ENCODE results near the gene IER5L. TPM values are rescaled to one million over a fixed set of nuclear protein-coding genes. Genes with fewer than 3 reads are reported as not detected.

IER5L gene
- total and polyA plus RNA-seq, 7 donors, result 2.3 to 17.4 (median 6.7) TPM

DNA sequence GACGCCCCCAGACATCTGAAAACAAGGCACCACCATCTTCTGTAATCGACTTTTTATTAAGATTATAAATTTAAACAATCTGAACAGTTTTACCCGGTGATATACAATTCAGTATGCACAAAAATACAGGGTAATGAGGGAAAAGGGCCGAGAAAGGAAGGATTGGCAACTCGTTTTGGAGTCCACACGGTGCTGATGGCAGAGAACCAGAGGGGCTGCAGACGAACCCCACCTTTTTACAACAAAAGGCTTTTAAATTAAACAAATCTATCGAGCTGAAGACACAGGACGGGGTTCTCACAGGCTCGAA is 2.6 kb downstream of the IER5L start:
- 0 to 1% methylated on average over 10 of the region's 10 CpGs for WGBS, 2 donors
- Histone ChIP-seq H3K9me3 (no peaks in the 10 kb centered on the region), H3K4me1 (peaks cover 0 to 39% (median 25%) of the 10 kb centered on the region in 4 donors), H3K27ac (peak overlapping the region; percentile 97 to 99 (median 98)), H3K36me3 (no peaks in the 10 kb centered on the region), H3K4me3 (peak overlapping the region; percentile 80 to 96 (median 93)), H3K27me3 (no peaks in the 10 kb centered on the region)
- intact Hi-C loops (cut with DNase I), result loop anchor here (1.0 to 5.0 kb wide), 5 partner anchors 82 to 393 kb away; no protein-coding TSS in a partner anchor
- TF ChIP-seq, protein P1, sequence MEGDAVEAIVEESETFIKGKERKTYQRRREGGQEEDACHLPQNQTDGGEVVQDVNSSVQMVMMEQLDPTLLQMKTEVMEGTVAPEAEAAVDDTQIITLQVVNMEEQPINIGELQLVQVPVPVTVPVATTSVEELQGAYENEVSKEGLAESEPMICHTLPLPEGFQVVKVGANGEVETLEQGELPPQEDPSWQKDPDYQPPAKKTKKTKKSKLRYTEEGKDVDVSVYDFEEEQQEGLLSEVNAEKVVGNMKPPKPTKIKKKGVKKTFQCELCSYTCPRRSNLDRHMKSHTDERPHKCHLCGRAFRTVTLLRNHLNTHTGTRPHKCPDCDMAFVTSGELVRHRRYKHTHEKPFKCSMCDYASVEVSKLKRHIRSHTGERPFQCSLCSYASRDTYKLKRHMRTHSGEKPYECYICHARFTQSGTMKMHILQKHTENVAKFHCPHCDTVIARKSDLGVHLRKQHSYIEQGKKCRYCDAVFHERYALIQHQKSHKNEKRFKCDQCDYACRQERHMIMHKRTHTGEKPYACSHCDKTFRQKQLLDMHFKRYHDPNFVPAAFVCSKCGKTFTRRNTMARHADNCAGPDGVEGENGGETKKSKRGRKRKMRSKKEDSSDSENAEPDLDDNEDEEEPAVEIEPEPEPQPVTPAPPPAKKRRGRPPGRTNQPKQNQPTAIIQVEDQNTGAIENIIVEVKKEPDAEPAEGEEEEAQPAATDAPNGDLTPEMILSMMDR (IDR thresholded peaks at IDR 0.05), result no peak
- TF ChIP-seq POLR2AphosphoS5 (IDR thresholded peaks at IDR 0.05), result no peak
- no peak for TF ChIP-seq POLR2A (IDR thresholded peaks at IDR 0.05)
- no peak for TF ChIP-seq EP300 (IDR thresholded peaks at IDR 0.05)
- DNase-seq, result no peak

- Histone ChIP-seq H3K4me3 (peak overlapping the region; percentile 80 to 96 (median 93)), H3K36me3 (no peaks in the 10 kb centered on the region), H3K27ac (peak overlapping the region; percentile 97 to 99 (median 98)), H3K9me3 (no peaks in the 10 kb centered on the region), H3K4me1 (peaks cover 0 to 39% (median 25%) of the 10 kb centered on the region in 4 donors), H3K27me3 (no peaks in the 10 kb centered on the region)
- intact Hi-C loops (cut with DNase I), result loop anchor here (1.0 to 5.0 kb wide), 6 partner anchors 82 to 435 kb away; no protein-coding TSS in a partner anchor
- TF ChIP-seq POLR2AphosphoS5 (IDR thresholded peaks at IDR 0.05), result peak; percentile 62 to 80 (median 78)
- TF ChIP-seq EP300 (IDR thresholded peaks at IDR 0.05), result no peak
- TF ChIP-seq, protein P1 (IDR thresholded peaks at IDR 0.05), result no peak
- peak in 1 of 2 donors; percentile 48 for TF ChIP-seq POLR2A (IDR thresholded peaks at IDR 0.05)
- DNase-seq, result peak; percentile 96
- WGBS, 2 donors, result 1% methylated on average over 53 of the region's 53 CpGs
Measured at GRCh38 chr9:129174724-129175514, 3.1 kb downstream of the IER5L start.

- H3K9me3 ChIP-seq, result no peaks in the 10 kb centered on the region
- intact Hi-C loops (cut with DNase I), result loop anchor here (1.0 to 2.0 kb wide), 3 partner anchors 239 to 436 kb away; no protein-coding TSS in a partner anchor
- H3K4me3 ChIP-seq, result peak overlapping the region; percentile 80 to 96 (median 93)
- 0% methylated on average over 55 of the region's 55 CpGs for WGBS, 2 donors
- H3K27ac ChIP-seq, result peak overlapping the region; percentile 97 to 99 (median 98)
- H3K36me3 ChIP-seq, result no peaks in the 10 kb centered on the region
- H3K4me1 ChIP-seq, result peaks cover 0 to 39% (median 25%) of the 10 kb centered on the region in 4 donors
- TF ChIP-seq POLR2A (IDR thresholded peaks at IDR 0.05) (peak in 1 of 2 donors; percentile 19), POLR2AphosphoS5 (IDR thresholded peaks at IDR 0.05) (peak; percentile 80 to 86 (median 82)), EP300 (IDR thresholded peaks at IDR 0.05) (peak in 1 of 4 donors; percentile 2)
- TF ChIP-seq, protein P1 (IDR thresholded peaks at IDR 0.05), result peak; percentile 94 to 98 (median 96)
- DNase-seq, result peak; percentile 97
- H3K27me3 ChIP-seq, result no peaks in the 10 kb centered on the region
Measured at GRCh38 chr9:129174102-129174723, 3.8 kb downstream of the IER5L start.

- Histone ChIP-seq H3K9me3 (no peaks in the 10 kb centered on the region), H3K4me3 (peak overlapping the region; percentile 80 to 96 (median 93)), H3K27me3 (no peaks in the 10 kb centered on the region), H3K4me1 (peaks cover 0 to 36% (median 23%) of the 10 kb centered on the region in 4 donors), H3K27ac (peak overlapping the region; percentile 97 to 99 (median 98)), H3K36me3 (no peaks in the 10 kb centered on the region)
- intact Hi-C loops (cut with DNase I), result loop anchor here (1.0 to 2.0 kb wide), 3 partner anchors 239 to 437 kb away; no protein-coding TSS in a partner anchor
- DNase-seq, result no peak
- TF ChIP-seq, protein P1 (IDR thresholded peaks at IDR 0.05), result no peak
- TF ChIP-seq POLR2A (IDR thresholded peaks at IDR 0.05) (no peak), POLR2AphosphoS5 (IDR thresholded peaks at IDR 0.05) (no peak), EP300 (IDR thresholded peaks at IDR 0.05) (no peak)
- 24 to 30% methylated on average over 29 of the region's 29 CpGs for WGBS, 2 donors
Measured at GRCh38 chr9:129173296-129174101, 4.6 kb downstream of the IER5L start.

Measured in sigmoid colon (tissue), 7 donors.